Activated naive CD8-positive, alpha-beta T cell treated with anti-CD3 and anti-CD28 coated beads, Interleukin-2, amount 50 U/mL, for 24 hours (primary cell): ENCODE results near the gene SMAD3.

Experiments used
- ATAC-seq: fragments of 150-1000 bp; cut with Tn5 transposase; one replicate; pipeline ENCODE4 v1.10.0; 2021
- DNase-seq: peaks from one replicate; pipeline ENCODE4 v3.0.0; 2021
- H3K27ac Mint-ChIP-seq: one replicate; pipeline ENCODE4 v1.8.0; 2021; ENCODE audit warnings: mild to moderate bottlenecking, mixed read lengths
- H3K27me3 Mint-ChIP-seq: one replicate; pipeline ENCODE4 v1.8.0; 2021; ENCODE audit warnings: mixed read lengths
- H3K36me3 Mint-ChIP-seq: one replicate; pipeline ENCODE4 v1.8.0; 2021; ENCODE audit warnings: low read depth, mixed read lengths
- H3K4me1 Mint-ChIP-seq: one replicate; pipeline ENCODE4 v1.8.0; 2021; ENCODE audit warnings: mixed read lengths
- H3K4me3 Mint-ChIP-seq: one replicate; pipeline ENCODE4 v1.8.0; 2021; ENCODE audit warnings: mild to moderate bottlenecking, moderate library complexity, mixed read lengths
- H3K9me3 Mint-ChIP-seq: one replicate; pipeline ENCODE4 v1.8.0; 2021; ENCODE audit warnings: mixed read lengths

SMAD3 gene

DNA sequence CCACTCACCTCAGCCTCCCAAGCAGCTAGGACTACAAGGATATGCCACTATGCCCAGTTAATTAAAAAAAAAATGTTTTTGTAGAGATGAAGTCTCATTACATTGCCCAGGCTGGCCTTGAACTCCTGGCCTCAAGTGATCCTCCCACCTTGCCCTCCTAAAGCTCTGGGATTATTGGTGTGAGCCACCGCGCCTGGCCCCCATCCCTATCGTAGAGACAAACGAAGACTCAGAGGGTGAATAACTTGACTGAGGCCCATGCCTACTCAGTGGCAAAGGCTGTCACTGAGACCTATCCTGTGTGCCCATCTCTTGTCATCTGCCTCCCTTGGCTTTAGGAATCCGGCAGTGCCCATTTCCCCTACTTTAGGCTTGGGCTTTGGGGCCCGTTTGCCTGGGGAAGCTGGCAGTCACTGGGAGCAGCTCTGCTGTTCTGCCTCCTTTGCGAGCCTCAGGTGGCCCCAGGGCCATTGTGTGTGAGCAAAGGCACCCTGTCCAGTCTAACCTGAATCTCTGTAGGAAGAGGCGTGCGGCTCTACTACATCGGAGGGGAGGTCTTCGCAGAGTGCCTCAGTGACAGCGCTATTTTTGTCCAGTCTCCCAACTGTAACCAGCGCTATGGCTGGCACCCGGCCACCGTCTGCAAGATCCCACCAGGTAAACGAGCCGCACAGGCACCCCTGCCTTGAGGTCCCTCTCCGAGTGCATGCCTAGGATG, 119.0 kb downstream of the SMAD3 start:
- H3K4me1 Mint-ChIP-seq, result peaks cover 18% of the 10 kb centered on the region
- DNase-seq (no peak), ATAC-seq (no peak)
- H3K9me3 Mint-ChIP-seq, result no peaks in the 10 kb centered on the region
- H3K36me3 Mint-ChIP-seq, result peaks cover 5% of the 10 kb centered on the region
- no peak overlapping the region for H3K4me3 Mint-ChIP-seq
- H3K27me3 Mint-ChIP-seq, result no peaks in the 10 kb centered on the region
- no peak overlapping the region for H3K27ac Mint-ChIP-seq

DNA sequence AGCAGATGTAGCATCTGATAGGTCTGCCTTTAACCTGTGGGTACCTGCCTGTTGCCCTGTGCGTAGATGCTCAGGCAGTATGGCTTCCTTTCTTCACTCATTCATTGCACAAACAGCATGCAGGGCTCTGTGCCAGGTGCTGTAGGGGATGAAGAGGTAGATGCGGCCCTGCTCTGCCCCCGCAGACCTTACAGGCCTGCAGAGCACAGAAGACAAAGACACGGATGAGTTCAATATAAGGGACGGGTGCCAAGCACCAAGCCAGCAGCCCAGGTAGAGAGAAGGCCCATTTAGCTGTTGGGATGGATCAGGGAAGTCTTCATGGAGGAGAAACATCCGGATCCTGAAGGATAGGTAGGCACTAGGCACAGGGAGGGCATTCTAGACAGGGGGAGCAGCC, 119.6 kb downstream of the SMAD3 start:
- DNase-seq (no peak), ATAC-seq (no peak)
- Mint-ChIP-seq H3K4me1 (peaks cover 18% of the 10 kb centered on the region), H3K9me3 (no peaks in the 10 kb centered on the region), H3K4me3 (no peak overlapping the region), H3K27me3 (no peaks in the 10 kb centered on the region), H3K36me3 (peaks cover 5% of the 10 kb centered on the region), H3K27ac (peak overlapping the region; percentile 52)

DNA sequence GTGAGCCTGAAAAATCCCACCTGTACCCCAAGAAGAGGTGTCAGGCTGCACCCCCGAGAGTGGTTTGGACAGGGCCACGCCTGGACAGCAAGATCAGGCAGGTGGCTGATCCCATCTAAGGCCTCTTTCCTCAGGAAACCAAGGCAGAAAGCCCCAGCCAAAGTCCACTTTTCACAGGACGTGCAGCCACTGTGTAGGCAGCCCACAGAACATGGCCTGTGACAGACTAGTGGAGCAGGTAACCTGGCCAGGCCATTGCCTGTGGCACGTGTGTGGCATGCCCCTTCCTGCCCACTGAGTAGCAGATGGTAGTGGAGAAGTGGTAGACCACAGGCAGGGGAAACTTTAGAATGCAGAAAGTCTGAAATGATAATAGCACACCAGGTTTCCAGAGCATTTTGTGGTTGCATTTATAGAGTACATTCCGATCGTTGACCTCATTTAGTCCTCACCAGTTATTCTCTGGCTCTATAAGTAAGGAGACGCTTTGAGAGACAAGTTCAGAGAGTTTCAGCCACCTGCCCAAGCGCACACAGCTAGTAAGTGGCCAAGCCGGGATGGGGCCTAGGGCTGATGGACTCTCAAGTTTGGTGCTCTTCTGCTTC, 120.3 kb downstream of the SMAD3 start:
- H3K4me1 Mint-ChIP-seq, result peaks cover 18% of the 10 kb centered on the region
- peak; percentile 67 for ATAC-seq
- peaks cover 5% of the 10 kb centered on the region for H3K36me3 Mint-ChIP-seq
- H3K27me3 Mint-ChIP-seq, result no peaks in the 10 kb centered on the region
- no peaks in the 10 kb centered on the region for H3K9me3 Mint-ChIP-seq
- DNase-seq, result peak; percentile 30
- no peak overlapping the region for H3K4me3 Mint-ChIP-seq
- H3K27ac Mint-ChIP-seq, result peak overlapping the region; percentile 52

GRCh38 chr15:67186226-67186649, 120.8 kb downstream of the SMAD3 start:
- H3K4me1 Mint-ChIP-seq, result peaks cover 18% of the 10 kb centered on the region
- H3K36me3 Mint-ChIP-seq, result peaks cover 8% of the 10 kb centered on the region
- peak overlapping the region; percentile 42 for H3K27ac Mint-ChIP-seq
- no peak for DNase-seq
- ATAC-seq, result no peak
- H3K4me3 Mint-ChIP-seq, result no peak overlapping the region
- no peaks in the 10 kb centered on the region for H3K9me3 Mint-ChIP-seq
- H3K27me3 Mint-ChIP-seq, result no peaks in the 10 kb centered on the region

GRCh38 chr15:67186688-67187087, 121.3 kb downstream of the SMAD3 start:
- peaks cover 18% of the 10 kb centered on the region for H3K4me1 Mint-ChIP-seq
- H3K4me3 Mint-ChIP-seq, result no peak overlapping the region
- H3K27me3 Mint-ChIP-seq, result no peaks in the 10 kb centered on the region
- ATAC-seq, result no peak
- H3K27ac Mint-ChIP-seq, result no peak overlapping the region
- DNase-seq, result no peak
- H3K9me3 Mint-ChIP-seq, result no peaks in the 10 kb centered on the region
- peaks cover 8% of the 10 kb centered on the region for H3K36me3 Mint-ChIP-seq

GRCh38 chr15:67187351-67187854, 122.0 kb downstream of the SMAD3 start:
- no peak overlapping the region for H3K4me3 Mint-ChIP-seq
- peaks cover 8% of the 10 kb centered on the region for H3K36me3 Mint-ChIP-seq
- H3K9me3 Mint-ChIP-seq, result no peaks in the 10 kb centered on the region
- H3K4me1 Mint-ChIP-seq, result peaks cover 18% of the 10 kb centered on the region
- no peak for DNase-seq
- ATAC-seq, result no peak
- H3K27me3 Mint-ChIP-seq, result no peaks in the 10 kb centered on the region
- no peak overlapping the region for H3K27ac Mint-ChIP-seq

- Mint-ChIP-seq H3K9me3 (no peaks in the 10 kb centered on the region), H3K4me3 (no peak overlapping the region), H3K27me3 (no peaks in the 10 kb centered on the region), H3K36me3 (peaks cover 9% of the 10 kb centered on the region), H3K27ac (no peak overlapping the region), H3K4me1 (peaks cover 18% of the 10 kb centered on the region)
- ATAC-seq (no peak), DNase-seq (no peak)
These were observed 123.3 kb downstream of the SMAD3 start for GRCh38 chr15:67188551-67189218.

DNA sequence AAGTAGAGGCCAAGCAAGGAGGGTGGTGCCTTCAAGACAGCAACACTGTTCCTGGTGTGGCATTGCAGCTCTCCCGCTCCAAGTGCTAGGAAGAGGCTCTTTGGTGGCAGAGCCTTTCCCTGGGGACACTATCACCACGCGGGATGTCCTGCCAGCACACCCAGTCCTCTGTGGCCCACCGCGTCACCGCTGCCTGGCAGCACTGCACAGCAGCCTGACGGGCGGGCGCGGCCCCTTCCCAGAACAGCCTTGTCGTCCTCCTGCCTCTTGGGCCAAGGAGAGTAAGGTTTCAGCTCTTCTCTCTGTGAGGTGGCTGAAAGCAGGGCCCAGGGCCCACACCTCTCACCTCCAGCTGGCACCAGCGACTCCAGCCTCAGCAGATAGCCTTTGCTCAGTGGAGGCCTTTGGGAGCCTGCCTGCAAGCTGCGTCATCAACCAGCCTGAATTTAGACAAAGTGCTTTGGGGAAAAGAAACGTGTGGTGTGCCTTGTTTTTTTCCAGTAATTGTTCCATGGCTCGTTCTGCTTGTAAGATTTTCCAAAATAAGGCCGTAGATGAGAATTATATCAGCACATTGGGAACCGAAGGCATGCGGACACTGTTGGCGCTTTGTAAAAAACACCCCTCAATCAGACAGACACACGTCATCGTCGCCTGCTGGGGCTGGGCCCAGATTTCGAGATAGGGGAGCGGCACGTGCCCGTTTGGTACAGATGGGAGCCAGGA, 124.1 kb downstream of the SMAD3 start:
- Mint-ChIP-seq H3K9me3 (no peaks in the 10 kb centered on the region), H3K27me3 (no peaks in the 10 kb centered on the region), H3K27ac (no peak overlapping the region), H3K4me1 (peaks cover 18% of the 10 kb centered on the region), H3K4me3 (no peak overlapping the region), H3K36me3 (peaks cover 12% of the 10 kb centered on the region)
- DNase-seq (no peak), ATAC-seq (no peak)

GRCh38 chr15:67190326-67190725, 124.9 kb downstream of the SMAD3 start:
- peaks cover 16% of the 10 kb centered on the region for H3K36me3 Mint-ChIP-seq
- ATAC-seq, result no peak
- H3K27me3 Mint-ChIP-seq, result no peaks in the 10 kb centered on the region
- no peaks in the 10 kb centered on the region for H3K9me3 Mint-ChIP-seq
- peaks cover 15% of the 10 kb centered on the region for H3K4me1 Mint-ChIP-seq
- no peak overlapping the region for H3K4me3 Mint-ChIP-seq
- H3K27ac Mint-ChIP-seq, result no peak overlapping the region
- DNase-seq, result no peak

DNA sequence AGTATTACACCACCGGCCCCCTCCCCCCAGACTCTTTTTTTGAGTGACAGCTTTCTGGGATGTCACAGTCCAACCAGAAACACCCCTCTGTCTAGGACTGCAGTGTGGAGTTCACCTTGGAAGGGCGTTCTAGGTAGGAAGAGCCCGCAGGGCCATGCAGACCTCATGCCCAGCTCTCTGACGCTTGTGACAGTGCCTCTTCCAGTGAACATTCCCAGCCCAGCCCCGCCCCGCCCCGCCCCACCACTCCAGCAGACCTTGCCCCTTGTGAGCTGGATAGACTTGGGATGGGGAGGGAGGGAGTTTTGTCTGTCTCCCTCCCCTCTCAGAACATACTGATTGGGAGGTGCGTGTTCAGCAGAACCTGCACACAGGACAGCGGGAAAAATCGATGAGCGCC, 125.4 kb downstream of the SMAD3 start:
- no peak overlapping the region for H3K4me3 Mint-ChIP-seq
- ATAC-seq, result no peak
- H3K36me3 Mint-ChIP-seq, result peaks cover 18% of the 10 kb centered on the region
- H3K9me3 Mint-ChIP-seq, result no peaks in the 10 kb centered on the region
- no peaks in the 10 kb centered on the region for H3K27me3 Mint-ChIP-seq
- DNase-seq, result no peak
- H3K27ac Mint-ChIP-seq, result no peak overlapping the region
- H3K4me1 Mint-ChIP-seq, result peaks cover 10% of the 10 kb centered on the region

GRCh38 chr15:67192185-67192820, 126.9 kb downstream of the SMAD3 start:
- DNase-seq (no peak), ATAC-seq (no peak)
- H3K9me3 Mint-ChIP-seq, result no peaks in the 10 kb centered on the region
- H3K36me3 Mint-ChIP-seq, result peaks cover 28% of the 10 kb centered on the region
- H3K4me1 Mint-ChIP-seq, result no peaks in the 10 kb centered on the region
- no peak overlapping the region for H3K27ac Mint-ChIP-seq
- no peaks in the 10 kb centered on the region for H3K27me3 Mint-ChIP-seq
- no peak overlapping the region for H3K4me3 Mint-ChIP-seq

GRCh38 chr15:67193223-67193990, 128.0 kb downstream of the SMAD3 start:
- no peaks in the 10 kb centered on the region for H3K27me3 Mint-ChIP-seq
- no peak for DNase-seq
- H3K4me1 Mint-ChIP-seq, result peaks cover 3% of the 10 kb centered on the region
- ATAC-seq, result no peak
- H3K9me3 Mint-ChIP-seq, result no peaks in the 10 kb centered on the region
- H3K27ac Mint-ChIP-seq, result no peak overlapping the region
- no peak overlapping the region for H3K4me3 Mint-ChIP-seq
- peaks cover 31% of the 10 kb centered on the region for H3K36me3 Mint-ChIP-seq

DNA sequence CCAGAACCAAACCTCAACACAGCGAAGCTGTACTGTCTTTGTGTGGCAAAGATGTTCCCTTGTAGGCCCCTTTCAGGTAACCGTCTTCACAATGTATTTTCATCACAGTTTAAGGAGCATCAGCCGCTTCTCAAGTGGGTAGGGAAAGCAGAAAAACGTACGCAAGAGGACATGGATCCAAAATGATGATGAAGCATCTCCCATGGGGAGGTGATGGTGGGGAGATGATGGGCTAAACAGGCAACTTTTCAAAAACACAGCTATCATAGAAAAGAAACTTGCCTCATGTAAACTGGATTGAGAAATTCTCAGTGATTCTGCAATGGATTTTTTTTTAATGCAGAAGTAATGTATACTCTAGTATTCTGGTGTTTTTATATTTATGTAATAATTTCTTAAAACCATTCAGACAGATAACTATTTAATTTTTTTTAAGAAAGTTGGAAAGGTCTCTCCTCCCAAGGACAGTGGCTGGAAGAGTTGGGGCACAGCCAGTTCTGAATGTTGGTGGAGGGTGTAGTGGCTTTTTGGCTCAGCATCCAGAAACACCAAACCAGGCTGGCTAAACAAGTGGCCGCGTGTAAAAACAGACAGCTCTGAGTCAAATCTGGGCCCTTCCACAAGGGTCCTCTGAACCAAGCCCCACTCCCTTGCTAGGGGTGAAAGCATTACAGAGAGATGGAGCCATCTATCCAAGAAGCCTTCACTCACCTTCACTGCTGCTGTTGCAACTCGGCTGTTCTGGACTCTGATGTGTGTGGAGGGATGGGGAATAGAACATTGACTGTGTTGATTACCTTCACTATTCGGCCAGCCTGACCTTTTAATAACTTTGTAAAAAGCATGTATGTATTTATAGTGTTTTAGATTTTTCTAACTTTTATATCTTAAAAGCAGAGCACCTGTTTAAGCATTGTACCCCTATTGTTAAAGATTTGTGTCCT, 129.0 kb downstream of the SMAD3 start:
- H3K27ac Mint-ChIP-seq, result no peak overlapping the region
- peaks cover 28% of the 10 kb centered on the region for H3K36me3 Mint-ChIP-seq
- H3K4me3 Mint-ChIP-seq, result no peak overlapping the region
- H3K9me3 Mint-ChIP-seq, result no peaks in the 10 kb centered on the region
- H3K27me3 Mint-ChIP-seq, result no peaks in the 10 kb centered on the region
- ATAC-seq, result no peak
- H3K4me1 Mint-ChIP-seq, result peaks cover 6% of the 10 kb centered on the region
- no peak for DNase-seq
